Vagina (tissue), 2 donors: ENCODE data around the gene PDK2. TPM values are rescaled to one million over a fixed set of nuclear protein-coding genes. Genes with fewer than 3 reads are reported as not detected.

ENCODE experiments used
- DNase-seq, 2 donors: peaks; one replicate each; pipeline ENCODE4 v3.0.0-alpha.2; 2017; ENCODE audit errors: extremely low spot score in 2 of 2
- H3K27ac ChIP-seq: fragments of 200-600 bp; sonication (generic); one replicate; pipeline ENCODE4 v1.5.1; 2019
- H3K27me3 ChIP-seq: fragments of 200-600 bp; sonication (generic); one replicate; pipeline ENCODE4 v1.5.1; 2019
- H3K36me3 ChIP-seq, 2 donors: fragments of 200-600 bp; sonication (generic); one replicate each; pipeline ENCODE4 v1.5.1; 2017 to 2019
- H3K4me1 ChIP-seq: fragments of 200-600 bp; sonication (generic); one replicate; pipeline ENCODE4 v1.5.1; 2019
- H3K4me3 ChIP-seq, 2 donors: fragments of 200-600 bp; sonication (generic); 1 replicate in 1 of 2; 2 replicates in 1 of 2; pipeline ENCODE4 v1.5.1; 2016 to 2019
- H3K9me3 ChIP-seq: fragments of 200-600 bp; sonication (generic); one replicate; pipeline ENCODE4 v1.5.1; 2019
- POLR2A ChIP-seq, 2 donors: fragments of 450-650 bp; IDR thresholded peaks; one replicate each; pipeline ENCODE4 v1.6.1; 2017; ENCODE audit warnings: antibody characterized with exemption in 2 of 2, mild to moderate bottlenecking in 2 of 2, moderate library complexity in 2 of 2
- POLR2AphosphoS5 ChIP-seq, 2 donors: sonication (generic); formaldehyde crosslinking; IDR thresholded peaks; one replicate each; pipeline ENCODE4 v1.9.0; 2017; ENCODE audit warnings: antibody characterized with exemption in 2 of 2, mild to moderate bottlenecking in 2 of 2, low read depth in 1 of 2; ENCODE audit not compliant: insufficient read depth in 1 of 2
- intact Hi-C: fragments of 100-400 bp; cut with DNase I; formaldehyde crosslinking; loops from one replicate; pipeline ENCODE4 v1.15.1; 2023
- total RNA-seq: library from RNA; depleted of rRNA; stranded (reverse); fragments of >200 nt; gene quantifications from one replicate; pipeline ENCODE4 v1.2.3, GENCODE V29; 2016
- TF ChIP-seq, protein P1 (sequence below), 3 experiments: fragments of 450-650 bp in 2 of 3; fragments of 200-600 bp in 1 of 3; sonication (generic) in 1 of 3; IDR thresholded peaks; one replicate each; pipeline ENCODE4 v1.5.1; 2017 to 2019; ENCODE audit warnings: antibody characterized with exemption in 3 of 3, mild to moderate bottlenecking in 2 of 3, moderate library complexity in 2 of 3

The PDK2 gene
- total RNA-seq, 1 donor from 2014 or later, result 44.4 TPM

DNA sequence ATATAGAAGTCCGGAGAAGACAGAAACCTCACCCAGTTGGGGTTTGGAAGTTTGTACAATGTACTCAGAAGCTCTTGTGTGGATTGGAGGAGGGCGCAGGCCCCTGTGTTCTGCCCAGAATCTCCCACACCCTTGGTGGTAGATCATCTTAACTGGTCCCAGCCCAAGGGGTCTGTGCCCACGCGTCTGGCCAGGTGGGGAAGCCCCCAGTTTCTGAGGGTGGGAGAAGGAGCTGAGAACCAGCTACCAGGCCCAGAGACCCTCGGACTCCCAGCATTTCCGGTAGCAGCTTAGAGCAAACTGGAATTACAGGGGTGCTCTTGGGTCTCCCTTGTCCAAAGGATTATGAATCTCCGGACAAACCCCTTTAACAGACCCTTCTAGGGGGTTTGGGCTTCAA lies 57.6 kb downstream of the PDK2 start:
- no peak for DNase-seq
- Histone ChIP-seq H3K4me3 (peak overlapping the region in 1 of 2 donors; percentile 70), H3K27ac (peak overlapping the region; percentile 81), H3K27me3 (no peaks in the 10 kb centered on the region), H3K9me3 (no peaks in the 10 kb centered on the region), H3K36me3 (no peaks in the 10 kb centered on the region), H3K4me1 (peaks cover 45% of the 10 kb centered on the region)
- intact Hi-C loops, result no loop called here
- TF ChIP-seq POLR2AphosphoS5 (IDR thresholded peaks at IDR 0.05; ENCODE audit: insufficient read depth in 1 of 2, low read depth in 1 of 2), result no peak
- TF ChIP-seq POLR2A (IDR thresholded peaks at IDR 0.05), result no peak
- TF ChIP-seq, protein P1, sequence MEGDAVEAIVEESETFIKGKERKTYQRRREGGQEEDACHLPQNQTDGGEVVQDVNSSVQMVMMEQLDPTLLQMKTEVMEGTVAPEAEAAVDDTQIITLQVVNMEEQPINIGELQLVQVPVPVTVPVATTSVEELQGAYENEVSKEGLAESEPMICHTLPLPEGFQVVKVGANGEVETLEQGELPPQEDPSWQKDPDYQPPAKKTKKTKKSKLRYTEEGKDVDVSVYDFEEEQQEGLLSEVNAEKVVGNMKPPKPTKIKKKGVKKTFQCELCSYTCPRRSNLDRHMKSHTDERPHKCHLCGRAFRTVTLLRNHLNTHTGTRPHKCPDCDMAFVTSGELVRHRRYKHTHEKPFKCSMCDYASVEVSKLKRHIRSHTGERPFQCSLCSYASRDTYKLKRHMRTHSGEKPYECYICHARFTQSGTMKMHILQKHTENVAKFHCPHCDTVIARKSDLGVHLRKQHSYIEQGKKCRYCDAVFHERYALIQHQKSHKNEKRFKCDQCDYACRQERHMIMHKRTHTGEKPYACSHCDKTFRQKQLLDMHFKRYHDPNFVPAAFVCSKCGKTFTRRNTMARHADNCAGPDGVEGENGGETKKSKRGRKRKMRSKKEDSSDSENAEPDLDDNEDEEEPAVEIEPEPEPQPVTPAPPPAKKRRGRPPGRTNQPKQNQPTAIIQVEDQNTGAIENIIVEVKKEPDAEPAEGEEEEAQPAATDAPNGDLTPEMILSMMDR (IDR thresholded peaks at IDR 0.05), result no peak

DNA sequence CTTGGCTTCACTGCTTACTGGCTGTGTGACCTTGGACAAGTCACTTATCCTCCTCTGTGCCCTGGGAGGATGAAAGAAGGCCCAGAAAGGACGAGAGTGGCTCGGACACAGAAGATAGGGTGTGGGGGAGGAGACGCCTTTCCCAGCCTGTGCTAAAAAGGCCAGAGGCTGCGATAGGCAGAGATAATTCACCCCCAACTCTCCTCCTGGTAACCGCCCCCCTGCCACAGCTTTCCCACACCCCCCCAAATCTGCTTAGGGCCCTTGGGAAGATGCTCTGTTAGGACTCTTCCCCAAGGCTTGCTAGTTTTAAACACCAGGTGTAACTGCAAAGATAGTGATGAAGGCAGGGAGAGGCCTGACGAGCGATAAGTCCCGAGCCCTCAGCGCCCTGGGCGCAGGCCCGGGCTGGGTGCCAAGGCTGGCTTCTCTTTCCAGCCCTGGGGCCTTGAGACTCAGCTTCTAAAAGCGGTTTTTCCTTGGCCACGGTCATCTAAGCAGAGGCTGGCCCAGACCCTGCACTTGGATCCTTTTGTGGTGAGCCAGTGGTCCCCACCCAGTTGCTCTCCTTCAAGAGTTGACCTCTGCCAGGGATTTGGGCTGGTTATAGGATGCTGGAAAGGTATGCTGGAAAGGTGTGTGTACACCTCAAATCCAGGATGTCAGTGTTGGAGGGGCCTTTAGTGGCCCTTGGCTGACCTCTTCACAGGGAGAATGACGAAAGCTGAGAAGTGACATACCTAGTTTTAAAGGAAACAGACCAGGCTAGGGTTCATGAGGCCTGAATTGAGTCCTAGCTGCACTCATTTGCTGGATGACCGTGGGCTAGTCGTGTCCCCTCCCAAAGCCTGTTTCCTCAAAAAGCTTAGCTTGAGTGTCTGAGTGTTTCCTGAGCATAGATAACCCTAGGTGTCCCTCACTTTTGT lies 58.8 kb downstream of the PDK2 start:
- Histone ChIP-seq H3K27me3 (no peaks in the 10 kb centered on the region), H3K9me3 (no peaks in the 10 kb centered on the region), H3K27ac (peak overlapping the region; percentile 55), H3K36me3 (no peaks in the 10 kb centered on the region), H3K4me3 (no peak overlapping the region), H3K4me1 (peaks cover 34% of the 10 kb centered on the region)
- intact Hi-C loops, result no loop called here
- no peak for TF ChIP-seq POLR2A (IDR thresholded peaks at IDR 0.05)
- TF ChIP-seq POLR2AphosphoS5 (IDR thresholded peaks at IDR 0.05; ENCODE audit: insufficient read depth in 1 of 2, low read depth in 1 of 2), result no peak
- TF ChIP-seq, protein P1 (IDR thresholded peaks at IDR 0.05), result no peak
- no peak for DNase-seq

DNA sequence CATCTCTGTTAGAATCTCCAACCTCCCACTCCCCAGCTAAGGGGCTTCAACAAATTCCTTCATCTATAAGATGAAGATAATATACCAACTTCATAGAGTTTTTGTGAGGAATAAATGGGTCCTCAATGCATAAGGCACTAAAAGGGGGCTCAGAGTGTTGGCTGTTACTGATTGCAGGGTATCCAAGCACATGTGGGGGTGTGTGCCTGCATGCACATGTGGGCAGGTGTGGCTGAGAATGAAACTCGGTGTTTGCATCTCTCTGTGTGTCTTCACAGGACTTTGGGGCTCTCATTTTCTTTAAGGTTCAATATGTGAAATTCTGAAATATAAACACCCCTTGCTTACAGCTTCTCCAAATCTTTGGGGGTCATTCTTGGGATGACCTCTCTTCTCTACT lies 59.5 kb downstream of the PDK2 start:
- Histone ChIP-seq H3K27ac (peak overlapping the region; percentile 55), H3K4me3 (no peak overlapping the region), H3K9me3 (no peaks in the 10 kb centered on the region), H3K27me3 (no peaks in the 10 kb centered on the region), H3K36me3 (no peaks in the 10 kb centered on the region), H3K4me1 (peaks cover 27% of the 10 kb centered on the region)
- TF ChIP-seq, protein P1 (IDR thresholded peaks at IDR 0.05), result no peak
- TF ChIP-seq POLR2A (IDR thresholded peaks at IDR 0.05), result no peak
- DNase-seq, result no peak
- intact Hi-C loops, result no loop called here

DNA sequence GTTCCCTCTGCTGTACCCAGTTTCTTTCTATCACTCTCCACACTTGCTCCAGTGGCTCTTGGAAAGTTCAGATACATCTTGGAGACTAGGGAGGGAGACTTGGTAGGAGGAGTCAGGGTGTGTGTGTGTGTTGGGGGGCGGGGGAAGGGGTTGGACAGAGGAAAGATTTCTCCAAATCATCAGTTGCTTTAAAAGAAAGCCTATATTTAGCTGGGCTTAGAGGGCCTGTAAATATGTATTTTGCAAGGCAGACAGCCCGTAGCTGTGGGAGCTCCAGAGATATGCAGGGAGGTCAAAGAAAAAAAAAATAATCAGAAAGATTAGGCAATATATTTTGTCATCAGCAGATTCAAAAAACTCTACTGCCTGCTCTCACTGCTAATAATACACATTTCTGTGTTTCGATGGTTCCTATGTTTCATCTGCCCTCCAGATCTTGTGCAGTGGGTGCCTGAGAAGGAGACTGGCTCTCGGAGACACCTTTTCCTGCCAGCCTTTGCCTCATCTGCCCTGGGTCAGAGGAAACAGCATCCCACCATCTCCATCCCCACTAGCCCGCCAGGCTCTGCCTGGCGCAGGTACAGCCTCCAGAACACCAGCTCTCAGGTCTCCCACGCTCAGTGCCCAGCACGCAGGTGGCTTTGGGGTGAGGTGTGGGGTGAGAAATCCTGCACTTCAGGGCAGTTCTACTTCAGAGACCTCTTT lies 60.1 kb downstream of the PDK2 start:
- H3K36me3 ChIP-seq, result no peaks in the 10 kb centered on the region
- H3K4me3 ChIP-seq, result no peak overlapping the region
- no peak for DNase-seq
- no peaks in the 10 kb centered on the region for H3K9me3 ChIP-seq
- peak overlapping the region; percentile 55 for H3K27ac ChIP-seq
- peaks cover 27% of the 10 kb centered on the region for H3K4me1 ChIP-seq
- TF ChIP-seq, protein P1 (IDR thresholded peaks at IDR 0.05), result no peak
- TF ChIP-seq POLR2A (IDR thresholded peaks at IDR 0.05) (no peak), POLR2AphosphoS5 (IDR thresholded peaks at IDR 0.05; ENCODE audit: insufficient read depth in 1 of 2, low read depth in 1 of 2) (no peak)
- H3K27me3 ChIP-seq, result no peaks in the 10 kb centered on the region
- intact Hi-C loops, result no loop called here
